HCT116 (cell line): ENCODE results near the gene KANSL1. TPM values are rescaled to one million over a fixed set of nuclear protein-coding genes. Genes with fewer than 3 reads are reported as not detected.

ENCODE experiments used
- ATAC-seq: fragments of 200-7000 bp; cut with Tn5 transposase; 2 replicates; pipeline ENCODE4 v1.9.1; 2020; ENCODE audit warnings: mild to moderate bottlenecking, moderate library complexity
- BruUV-seq: library from RNA; stranded (reverse); fragments of 400-500 nt; replicated peaks from 2 replicates; lab custom pipeline; 2021; lab: Mats Ljungman, UMichigan
- CTCF ChIA-PET: fragments of 300-600 bp; sonication (Branson Sonifier 250); formaldehyde crosslinking; loops from one replicate; lab custom pipeline; 2021; ENCODE audit warnings: antibody characterized with exemption; lab: Charles Lee
- POLR2A ChIA-PET: fragments of 300-600, 350-600 bp; sonication (Branson Sonifier 250); formaldehyde crosslinking; loops from one replicate; lab custom pipeline; 2021; ENCODE audit warnings: antibody characterized with exemption; lab: Charles Lee
- RAD21 ChIA-PET, 2 experiments: fragments of 300-600 bp; sonication (Branson Sonifier 250); formaldehyde crosslinking; loops; one replicate each; lab custom pipeline; 2023; ENCODE audit warnings: low total read pairs in 2 of 2; ENCODE audit not compliant: uncharacterized antibody in 2 of 2, unreplicated experiment in 2 of 2, low non-redundant PET in 1 of 2; lab: Charles Lee
- DNase-seq: peaks from one replicate; pipeline ENCODE4 v3.0.0-alpha.2; 2010; ENCODE audit warnings: low read depth, low spot score
- H2AFZ ChIP-seq: fragments of 200-600 bp; shearing (Covaris generic), sonication (generic); 2 replicates; pipeline ENCODE4 v1.6.1; 2017; ENCODE audit warnings: low read depth, mixed run types, mixed read lengths, antibody characterized with exemption, low read length; ENCODE audit not compliant: poor library complexity, severe bottlenecking
- H3K27ac ChIP-seq: 2 replicates; pipeline ENCODE4 v1.5.1; 2012; ENCODE audit warnings: low read depth, low read length
- H3K27me3 ChIP-seq: fragments of 200-600 bp; sonication (generic); 2 replicates; pipeline ENCODE4 v1.6.1; 2016; ENCODE audit warnings: mixed run types, low read length, mixed read lengths; ENCODE audit not compliant: insufficient read depth
- H3K36me3 ChIP-seq, 2 experiments: fragments of 200-500 bp in 1 of 2; fragments of 200-600 bp in 1 of 2; sonication (Bioruptor generic) in 1 of 2; sonication (generic) in 1 of 2; 2 replicates each; pipeline versions ENCODE4 v1.5.1 to v1.6.1; 2014 to 2016; ENCODE audit warnings: low read length in 2 of 2, inconsistent platforms in 1 of 2, mixed read lengths in 1 of 2, mixed run types in 1 of 2; ENCODE audit not compliant: insufficient read depth in 2 of 2, control insufficient read depth in 1 of 2
- H3K4me1 ChIP-seq, 2 experiments: fragments of 200-600 bp in 1 of 2; sonication (generic) in 1 of 2; 2 replicates each; pipeline versions ENCODE4 v1.5.1 to v1.6.1; 2012 to 2017; ENCODE audit warnings: low read length in 2 of 2, inconsistent platforms in 1 of 2, mild to moderate bottlenecking in 1 of 2, mixed read lengths in 1 of 2, mixed run types in 1 of 2, moderate library complexity in 1 of 2; ENCODE audit not compliant: insufficient read depth in 2 of 2, control insufficient read depth in 1 of 2
- H3K4me2 ChIP-seq: fragments of 200-600 bp; sonication (generic); 2 replicates; pipeline ENCODE4 v1.6.1; 2017; ENCODE audit warnings: mixed run types, low read length, mixed read lengths
- H3K4me3 ChIP-seq, 2 experiments: fragments of 200-600 bp in 1 of 2; sonication (generic) in 1 of 2; replicated peaks in 1 of 2; 2 replicates each; pipeline ENCODE4 v1.5.1; 2011 to 2016; ENCODE audit warnings: low read length in 2 of 2, control low read depth in 1 of 2, low read depth in 1 of 2, mild to moderate bottlenecking in 1 of 2, mixed read lengths in 1 of 2, mixed run types in 1 of 2
- H3K79me2 ChIP-seq: fragments of 200-600 bp; sonication (generic); 2 replicates; pipeline ENCODE4 v1.6.1; 2017; ENCODE audit warnings: mild to moderate bottlenecking, mixed run types, low read length, moderate library complexity, mixed read lengths; ENCODE audit not compliant: insufficient read depth
- H3K9ac ChIP-seq: fragments of 200-600 bp; sonication (generic); 2 replicates; pipeline ENCODE4 v1.6.1; 2016; ENCODE audit warnings: low read length, mixed read lengths
- H3K9me2 ChIP-seq: fragments of 200-600 bp; sonication (generic), shearing (Covaris generic); 2 replicates; pipeline ENCODE4 v1.6.1; 2017; ENCODE audit warnings: mixed run types, mild to moderate bottlenecking, moderate library complexity; ENCODE audit not compliant: insufficient read depth
- H3K9me3 ChIP-seq, 2 experiments: fragments of 200-500 bp in 1 of 2; fragments of 200-600 bp in 1 of 2; sonication (Bioruptor generic) in 1 of 2; sonication (generic) in 1 of 2; 2 replicates each; pipeline ENCODE4 v1.6.1; 2014 to 2017; ENCODE audit warnings: low read length in 2 of 2, mixed read lengths in 2 of 2, inconsistent platforms in 1 of 2, low read depth in 1 of 2, mild to moderate bottlenecking in 1 of 2, mixed run types in 1 of 2, moderate library complexity in 1 of 2; ENCODE audit not compliant: control insufficient read depth in 1 of 2, insufficient read depth in 1 of 2
- H4K20me1 ChIP-seq: fragments of 200-600 bp; sonication (generic), shearing (Covaris generic); 2 replicates; pipeline ENCODE4 v1.6.1; 2017; ENCODE audit warnings: mixed run types, mild to moderate bottlenecking, moderate library complexity; ENCODE audit not compliant: insufficient read depth
- EGR1 ChIP-seq: IDR thresholded peaks from 2 replicates; pipeline ENCODE4 v1.6.1; 2012; ENCODE audit warnings: low read depth
- EZH2 ChIP-seq: fragments of 200-600 bp; sonication (generic); IDR thresholded peaks from 2 replicates; pipeline ENCODE4 v1.6.1; 2017; ENCODE audit warnings: antibody characterized with exemption, mixed run types
- EZH2phosphoT487 ChIP-seq: fragments of 200-600 bp; IDR thresholded peaks from 2 replicates; pipeline ENCODE4 v1.6.1; 2018; ENCODE audit warnings: antibody characterized with exemption, borderline replicate concordance
- JUND ChIP-seq: IDR thresholded peaks from 2 replicates; pipeline ENCODE4 v1.6.1; 2012
- POLR2A ChIP-seq: IDR thresholded peaks from 2 replicates; pipeline ENCODE4 v1.7.0; 2011; ENCODE audit warnings: borderline replicate concordance; ENCODE audit not compliant: insufficient read depth, insufficient read length; ENCODE audit errors: extremely low read depth
- POLR2AphosphoS5 ChIP-seq: IDR thresholded peaks from 2 replicates; pipeline ENCODE4 v1.6.1; 2011; ENCODE audit warnings: mild to moderate bottlenecking, low read depth, low read length, moderate library complexity
- SIN3A ChIP-seq: IDR thresholded peaks from 2 replicates; pipeline ENCODE4 v1.6.1; 2012; ENCODE audit warnings: low read depth
- SP1 ChIP-seq: IDR thresholded peaks from 2 replicates; pipeline ENCODE4 v1.6.1; 2012; ENCODE audit warnings: low read depth
- SRF ChIP-seq: IDR thresholded peaks from 2 replicates; pipeline ENCODE4 v1.6.1; 2012; ENCODE audit warnings: low read depth
- ZFX ChIP-seq: fragments of 450-650 bp; IDR thresholded peaks from 2 replicates; pipeline ENCODE4 v1.6.1; 2017
- ZNF274 ChIP-seq: fragments of 200-500 bp; sonication (Bioruptor generic); IDR thresholded peaks from 2 replicates; pipeline ENCODE4 v1.6.1; 2014; ENCODE audit warnings: mild to moderate bottlenecking, low read depth, low read length, inconsistent platforms
- intact Hi-C: fragments of 100-400 bp; cut with micrococcal nuclease; formaldehyde crosslinking; loops from 2 replicates; pipeline ENCODE4 v1.10.0; 2022
- total RNA-seq: library from RNA; stranded (reverse); gene quantifications from one replicate; pipeline ENCODE4 v1.2.1, GENCODE V29; 2021; ENCODE audit not compliant: unreplicated experiment
- TF ChIP-seq, protein P1 (sequence below): IDR thresholded peaks from 2 replicates; pipeline ENCODE4 v1.6.1; 2012
- TF ChIP-seq, protein P2 (sequence below), 3 experiments: fragments of 200-600 bp in 1 of 3; sonication (generic) in 1 of 3; IDR thresholded peaks in 2 of 3; conservative IDR thresholded peaks in 1 of 3; 2 replicates each; pipeline ENCODE4 v1.5.1; 2012 to 2017; ENCODE audit warnings: low read depth in 2 of 3, low read length in 2 of 3, antibody characterized with exemption in 1 of 3, borderline replicate concordance in 1 of 3, control low read depth in 1 of 3, mild to moderate bottlenecking in 1 of 3, mixed read lengths in 1 of 3, mixed run types in 1 of 3, moderate library complexity in 1 of 3; ENCODE audit not compliant: insufficient read depth in 1 of 3

KANSL1 gene
- total RNA-seq, 1 experiment from 2014 or later, result 77.5 TPM

DNA sequence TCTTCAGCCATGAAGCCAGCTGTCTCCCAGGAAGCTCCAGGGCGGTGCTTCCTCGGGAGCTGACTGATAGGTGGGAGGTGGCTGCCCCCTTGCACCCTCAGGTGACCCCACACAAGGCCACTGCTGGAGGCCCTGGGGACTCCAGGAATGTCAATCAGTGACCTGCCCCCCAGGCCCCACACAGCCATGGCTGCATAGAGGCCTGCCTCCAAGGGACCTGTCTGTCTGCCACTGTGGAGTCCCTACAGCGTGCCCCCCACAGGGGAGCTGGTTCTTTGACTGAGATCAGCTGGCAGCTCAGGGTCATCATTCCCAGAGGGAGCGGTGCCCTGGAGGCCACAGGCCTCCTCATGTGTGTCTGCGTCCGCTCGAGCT lies 180.1 kb downstream of the KANSL1 start:
- RAD21 ChIA-PET, result no interaction called here
- Histone ChIP-seq H3K27ac (no peak overlapping the region), H3K36me3 (no peaks in the 10 kb centered on the region), H3K9me2 (no peaks in the 10 kb centered on the region), H3K9me3 (no peaks in the 10 kb centered on the region), H3K4me1 (no peaks in the 10 kb centered on the region), H3K4me3 (no peak overlapping the region), H3K27me3 (no peaks in the 10 kb centered on the region), H4K20me1 (no peaks in the 10 kb centered on the region), H3K9ac (no peak overlapping the region), H3K79me2 (no peaks in the 10 kb centered on the region), H3K4me2 (no peak overlapping the region), H2AFZ (no peak overlapping the region)
- CTCF ChIA-PET, result no interaction called here
- BruUV-seq, result no TSS peak
- ATAC-seq, result no peak
- POLR2A ChIA-PET, result no interaction called here
- DNase-seq, result no peak
- intact Hi-C loops, result no loop called here
- TF ChIP-seq SIN3A, result no peak
- no peak for TF ChIP-seq EGR1
- no peak for TF ChIP-seq JUND
- TF ChIP-seq, protein P1, sequence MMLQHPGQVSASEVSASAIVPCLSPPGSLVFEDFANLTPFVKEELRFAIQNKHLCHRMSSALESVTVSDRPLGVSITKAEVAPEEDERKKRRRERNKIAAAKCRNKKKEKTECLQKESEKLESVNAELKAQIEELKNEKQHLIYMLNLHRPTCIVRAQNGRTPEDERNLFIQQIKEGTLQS, result no peak
- no peak for TF ChIP-seq EZH2
- TF ChIP-seq, protein P2, sequence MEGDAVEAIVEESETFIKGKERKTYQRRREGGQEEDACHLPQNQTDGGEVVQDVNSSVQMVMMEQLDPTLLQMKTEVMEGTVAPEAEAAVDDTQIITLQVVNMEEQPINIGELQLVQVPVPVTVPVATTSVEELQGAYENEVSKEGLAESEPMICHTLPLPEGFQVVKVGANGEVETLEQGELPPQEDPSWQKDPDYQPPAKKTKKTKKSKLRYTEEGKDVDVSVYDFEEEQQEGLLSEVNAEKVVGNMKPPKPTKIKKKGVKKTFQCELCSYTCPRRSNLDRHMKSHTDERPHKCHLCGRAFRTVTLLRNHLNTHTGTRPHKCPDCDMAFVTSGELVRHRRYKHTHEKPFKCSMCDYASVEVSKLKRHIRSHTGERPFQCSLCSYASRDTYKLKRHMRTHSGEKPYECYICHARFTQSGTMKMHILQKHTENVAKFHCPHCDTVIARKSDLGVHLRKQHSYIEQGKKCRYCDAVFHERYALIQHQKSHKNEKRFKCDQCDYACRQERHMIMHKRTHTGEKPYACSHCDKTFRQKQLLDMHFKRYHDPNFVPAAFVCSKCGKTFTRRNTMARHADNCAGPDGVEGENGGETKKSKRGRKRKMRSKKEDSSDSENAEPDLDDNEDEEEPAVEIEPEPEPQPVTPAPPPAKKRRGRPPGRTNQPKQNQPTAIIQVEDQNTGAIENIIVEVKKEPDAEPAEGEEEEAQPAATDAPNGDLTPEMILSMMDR (IDR thresholded peaks at IDR 0.05 in 2 of 3, conservative IDR thresholded peaks at IDR 0.05 in 1 of 3; ENCODE audit: borderline replicate concordance in 1 of 3, insufficient read depth in 1 of 3, low read depth in 2 of 3, low read length in 2 of 3), result no peak
- TF ChIP-seq ZNF274, result no peak
- TF ChIP-seq POLR2A, result no peak
- TF ChIP-seq SP1, result no peak
- TF ChIP-seq SRF, result no peak
- no peak for TF ChIP-seq ZFX
- TF ChIP-seq EZH2phosphoT487, result no peak
- no peak for TF ChIP-seq POLR2AphosphoS5
